ENCODE measurements around the gene NMD3. TPM values are rescaled to one million over a fixed set of nuclear protein-coding genes. Genes with fewer than 3 reads are reported as not detected.

Gene NMD3
- total and polyA plus RNA-seq, 8 donors: 15.7 to 54.5 (median 41.1) TPM

- H3K4me1 ChIP-seq: peaks cover 0 to 9% (median 8%) of the 10 kb centered on the region in 3 donors
- DNase-seq: no peak
- no peaks in the 10 kb centered on the region for H3K9me3 ChIP-seq
- H3K36me3 ChIP-seq: no peaks in the 10 kb centered on the region
- ATAC-seq: no peak
- H3K4me3 ChIP-seq: no peak overlapping the region
- no peak for TF ChIP-seq CTCF (IDR thresholded peaks at IDR 0.05)
- WGBS, 2 donors: 94 to 95% methylated on average over 5 of the region's 5 CpGs
- no peaks in the 10 kb centered on the region for H3K27me3 ChIP-seq
- intact Hi-C loops (cut with DNase I): no loop called here
- no peak for FAIRE-seq
- H3K27ac ChIP-seq: no peak overlapping the region
These were observed 44.9 kb downstream of the NMD3 start for GRCh38 chr3:161265916-161266571.

- no peaks in the 10 kb centered on the region for H3K36me3 ChIP-seq
- ATAC-seq: peak; percentile 48 to 76 (median 66)
- peaks cover 0 to 9% (median 8%) of the 10 kb centered on the region in 3 donors for H3K4me1 ChIP-seq
- no peak overlapping the region for H3K4me3 ChIP-seq
- intact Hi-C loops (cut with DNase I): no loop called here
- FAIRE-seq: peak; percentile 34
- H3K27ac ChIP-seq: no peak overlapping the region
- DNase-seq: no peak
- WGBS, 2 donors: 35 to 48% methylated on average over 1 of the region's 1 CpG
- H3K27me3 ChIP-seq: no peaks in the 10 kb centered on the region
- no peak for TF ChIP-seq CTCF (IDR thresholded peaks at IDR 0.05)
- H3K9me3 ChIP-seq: no peaks in the 10 kb centered on the region
These were observed 45.6 kb downstream of the NMD3 start for GRCh38 chr3:161266731-161267150.

- FAIRE-seq: no peak
- ATAC-seq: no peak
- WGBS, 2 donors: 67% methylated on average over 3 of the region's 3 CpGs
These were observed 46.5 kb downstream of the NMD3 start for GRCh38 chr3:161267646-161268045.

GRCh38 chr3:161268601-161269000, 47.5 kb downstream of the NMD3 start:
- Histone ChIP-seq H3K9me3 (no peaks in the 10 kb centered on the region), H3K36me3 (no peaks in the 10 kb centered on the region), H3K27me3 (no peaks in the 10 kb centered on the region), H3K27ac (no peak overlapping the region), H3K4me1 (peaks cover 0 to 9% (median 8%) of the 10 kb centered on the region in 3 donors), H3K4me3 (no peak overlapping the region)
- intact Hi-C loops (cut with DNase I): no loop called here
- FAIRE-seq (no peak), ATAC-seq (peak in 1 of 4 donors; percentile 39), DNase-seq (no peak)
- WGBS, 2 donors: 52 to 57% methylated on average over 3 of the region's 3 CpGs
- TF ChIP-seq CTCF (IDR thresholded peaks at IDR 0.05): no peak

More at GRCh38 chr3:161267646-161268045, 46.5 kb downstream of the NMD3 start:
- peaks cover 0 to 9% (median 8%) of the 10 kb centered on the region in 3 donors for H3K4me1 ChIP-seq
- no peak overlapping the region for H3K27ac ChIP-seq
- DNase-seq: no peak
- intact Hi-C loops (cut with DNase I): no loop called here
- H3K4me3 ChIP-seq: no peak overlapping the region
- H3K27me3 ChIP-seq: no peaks in the 10 kb centered on the region
- no peaks in the 10 kb centered on the region for H3K9me3 ChIP-seq
- TF ChIP-seq CTCF (IDR thresholded peaks at IDR 0.05): no peak
- H3K36me3 ChIP-seq: no peaks in the 10 kb centered on the region

- WGBS, 2 donors: 90% methylated on average over 4 of the region's 4 CpGs
- no peak overlapping the region for H3K27ac ChIP-seq
- intact Hi-C loops (cut with DNase I): no loop called here
- no peaks in the 10 kb centered on the region for H3K36me3 ChIP-seq
- ATAC-seq: no peak
- H3K4me1 ChIP-seq: peaks cover 0 to 9% (median 8%) of the 10 kb centered on the region in 3 donors
- H3K9me3 ChIP-seq: no peaks in the 10 kb centered on the region
- FAIRE-seq: no peak
- no peak overlapping the region for H3K4me3 ChIP-seq
- no peak for DNase-seq
- no peaks in the 10 kb centered on the region for H3K27me3 ChIP-seq
- no peak for TF ChIP-seq CTCF (IDR thresholded peaks at IDR 0.05)
These were observed 49.9 kb downstream of the NMD3 start for GRCh38 chr3:161270991-161271390.
